HG03064 (cell line): Measurements from ENCODE around the gene TCF4.
A peak's percentile ranks its signal among the peaks of the same experiment; 100 is the strongest.
"Not testable (repeated sequence)": the region's sequence is repeated elsewhere in the genome, so short reads cannot be mapped to it uniquely, and the experiment has no call there.

ENCODE experiments used
- ATAC-seq: cut with Tn5 transposase; IDR thresholded peaks from one replicate; pipeline ENCODE4 v1.9.1; 2021; ENCODE audit warnings: low read depth; ENCODE audit not compliant: unreplicated experiment

Gene TCF4

GRCh38 chr18:55483266-55483871, 104.6 kb downstream of the TCF4 start:
- ATAC-seq, result no peak

DNA sequence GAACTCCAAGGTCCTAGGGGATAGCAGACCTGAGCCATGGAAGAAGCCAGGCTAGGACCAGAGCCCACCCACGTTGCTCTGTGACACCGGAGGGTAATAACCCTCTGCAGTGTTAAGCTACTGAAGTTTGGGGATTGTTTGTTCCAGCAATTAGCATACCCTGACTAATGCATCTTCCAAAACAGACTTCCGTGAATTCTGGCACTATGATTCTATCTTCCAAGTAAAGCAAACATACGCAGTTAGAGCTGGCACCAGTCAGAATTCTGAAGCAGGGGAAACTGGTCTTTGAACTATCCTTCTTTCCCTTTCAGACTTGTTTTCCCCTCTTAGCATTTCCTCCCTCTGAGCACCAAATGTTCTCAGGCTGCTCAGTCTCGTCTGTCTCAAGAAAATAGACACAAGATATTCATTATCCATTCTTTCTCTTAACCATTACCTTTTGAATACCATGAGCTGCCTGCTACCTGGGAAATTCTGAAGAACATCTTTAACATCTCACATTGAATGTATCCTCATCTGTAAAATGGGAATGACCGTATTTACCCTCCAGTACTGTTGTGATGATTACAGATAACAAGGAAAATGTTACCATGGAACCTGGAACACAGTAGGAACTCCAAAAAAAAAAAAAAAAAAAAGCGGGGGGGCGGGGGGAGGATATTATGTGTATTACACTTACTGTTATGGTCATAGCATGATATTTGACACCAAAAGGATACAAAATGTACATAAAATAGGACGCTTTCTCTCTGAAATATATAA, 108.2 kb downstream of the TCF4 start:
- no peak for ATAC-seq

DNA sequence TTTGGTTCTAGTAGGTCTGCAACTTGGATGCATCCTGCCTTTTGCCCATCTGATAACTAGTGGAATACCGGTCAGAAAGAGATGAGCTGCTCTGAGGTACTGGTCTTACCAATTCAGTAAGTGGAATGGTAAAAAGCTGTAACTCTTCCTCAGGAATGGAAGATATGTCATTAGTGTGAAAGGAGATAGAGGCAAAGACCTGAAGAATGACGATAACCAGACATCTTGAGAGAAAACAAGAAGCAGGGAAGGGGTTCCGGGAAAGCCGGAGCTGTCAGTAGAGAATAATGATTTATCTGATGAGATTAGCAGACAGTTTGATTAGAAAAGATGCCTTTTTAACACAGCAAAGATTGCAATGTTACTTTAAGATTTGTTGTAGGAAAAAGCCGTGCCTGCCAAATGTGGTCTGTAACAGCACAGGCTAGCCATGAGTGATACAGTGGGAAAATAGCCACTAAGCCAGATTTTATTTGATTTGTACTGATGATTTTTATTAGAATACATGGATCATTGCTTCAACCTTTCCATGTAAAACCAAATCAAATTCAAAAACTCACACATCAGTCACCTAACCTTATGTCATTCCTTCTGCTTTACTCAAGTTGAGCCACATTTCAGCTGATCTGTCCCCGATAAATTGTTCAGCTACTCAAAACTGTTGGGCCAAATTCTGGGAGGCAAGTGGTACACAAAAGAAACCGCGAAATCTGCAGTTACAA, 110.0 kb downstream of the TCF4 start:
- ATAC-seq, result no peak

- peak; percentile 71 for ATAC-seq
These were observed 110.5 kb downstream of the TCF4 start for GRCh38 chr18:55477499-55477859.

- ATAC-seq, result no peak
These were observed 112.1 kb downstream of the TCF4 start for GRCh38 chr18:55475916-55476315.

- no peak for ATAC-seq
These were observed 112.5 kb downstream of the TCF4 start for GRCh38 chr18:55475467-55475866.

- ATAC-seq, result no peak
These were observed 114.4 kb downstream of the TCF4 start for GRCh38 chr18:55473560-55473959.

- ATAC-seq, result no peak
These were observed 114.9 kb downstream of the TCF4 start for GRCh38 chr18:55473058-55473457.

- ATAC-seq, result no peak
These were observed 117.2 kb downstream of the TCF4 start for GRCh38 chr18:55470826-55471225.

DNA sequence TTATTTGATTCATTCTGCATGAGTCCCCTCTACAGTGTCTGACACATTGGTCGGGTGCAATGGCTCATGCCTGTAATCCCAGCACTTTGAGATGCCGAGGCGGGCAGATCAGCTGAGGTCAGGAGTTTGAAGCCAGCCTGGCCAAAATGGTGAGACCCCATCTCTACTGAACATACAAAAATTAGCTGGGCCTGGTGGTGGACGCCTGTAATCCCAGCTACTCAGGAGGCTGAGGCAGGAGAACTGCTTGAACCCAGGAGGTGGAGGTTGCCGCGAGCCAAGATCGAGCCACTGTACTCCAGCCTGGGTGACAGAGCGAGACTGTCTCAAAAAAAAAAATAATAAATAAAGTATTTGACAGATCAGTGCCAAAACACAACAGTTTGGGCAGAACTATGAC, 118.9 kb downstream of the TCF4 start:
- not testable (repeated sequence) for ATAC-seq

DNA sequence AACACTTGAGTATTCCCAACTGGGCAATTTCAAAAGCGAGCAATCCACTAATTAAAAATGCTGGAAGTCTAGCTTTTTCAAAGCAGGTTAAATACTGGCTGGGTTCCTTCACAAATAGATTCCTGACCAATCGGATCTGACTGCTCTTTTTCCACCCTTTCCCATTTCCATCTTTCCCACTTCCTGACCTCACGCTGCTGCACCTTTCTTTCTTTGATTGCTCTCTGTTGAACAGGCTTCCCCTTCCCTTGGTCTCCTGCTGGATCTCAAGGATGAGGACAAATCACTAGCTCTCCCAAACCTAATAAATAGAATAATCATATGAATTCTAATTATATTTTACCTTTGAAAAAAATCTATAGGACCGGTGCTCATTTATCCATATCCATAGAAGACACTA, 121.2 kb downstream of the TCF4 start:
- no peak for ATAC-seq

- no peak for ATAC-seq
These were observed 122.7 kb downstream of the TCF4 start for GRCh38 chr18:55465313-55465712.

- no peak for ATAC-seq
These were observed 123.4 kb downstream of the TCF4 start for GRCh38 chr18:55464581-55464980.

GRCh38 chr18:55462652-55463051, 125.3 kb downstream of the TCF4 start:
- no peak for ATAC-seq

DNA sequence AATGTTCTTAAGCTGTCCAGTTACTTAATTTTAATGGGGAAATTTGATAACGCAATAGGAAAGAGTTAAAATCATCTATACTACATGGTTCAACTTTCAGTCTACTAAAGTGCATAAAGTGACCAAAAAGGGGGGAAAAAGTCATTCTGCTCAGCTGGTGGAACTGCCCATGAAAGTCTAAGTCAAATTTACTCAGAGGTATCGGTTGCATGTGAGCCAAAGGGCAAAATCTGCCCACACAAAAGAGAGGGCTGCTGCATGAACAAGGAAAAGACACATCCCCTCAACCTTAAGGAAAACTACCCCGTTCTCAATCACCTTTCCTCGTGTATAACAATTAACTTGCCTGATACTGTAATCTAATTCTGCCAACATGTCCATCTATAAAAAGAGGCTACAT, 126.1 kb downstream of the TCF4 start:
- ATAC-seq, result no peak

DNA sequence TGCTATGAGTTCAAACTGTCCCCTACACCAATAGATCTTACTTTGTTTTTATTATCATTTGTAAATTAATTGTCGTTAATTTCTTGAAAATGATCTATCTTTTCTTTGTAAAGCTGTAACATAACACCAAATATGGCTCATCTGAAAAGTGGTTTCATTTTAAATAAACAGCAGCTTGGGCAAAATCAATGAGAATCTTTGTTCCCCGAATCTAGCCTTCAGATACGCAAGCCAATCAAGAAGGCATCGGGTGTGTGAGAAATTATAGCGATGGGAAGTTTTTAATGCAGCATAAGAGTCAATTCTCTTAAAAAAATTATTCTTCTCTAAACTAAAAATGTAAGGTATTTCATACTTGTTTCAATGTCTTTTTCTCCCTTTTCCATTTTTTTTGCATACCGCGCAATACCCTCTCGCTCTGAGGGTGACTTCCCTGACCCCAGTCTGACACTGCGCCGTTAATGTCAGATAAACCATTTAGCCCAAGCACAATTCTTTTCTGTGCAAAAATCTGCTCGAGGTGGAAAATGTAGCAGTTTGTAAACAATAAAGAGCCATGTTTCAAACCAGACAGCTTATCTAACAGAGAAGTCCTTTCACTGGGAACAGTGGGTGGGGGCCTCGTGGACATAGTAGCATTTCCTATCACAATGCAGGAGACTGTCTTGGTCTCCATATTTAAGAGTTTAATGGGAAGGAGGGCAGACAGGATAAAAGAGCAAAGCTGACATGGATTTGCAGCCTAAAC, 129.4 kb downstream of the TCF4 start:
- ATAC-seq, result no peak

- ATAC-seq, result no peak
These were observed 131.0 kb downstream of the TCF4 start for GRCh38 chr18:55457028-55457427.

- ATAC-seq, result no peak
These were observed 132.1 kb downstream of the TCF4 start for GRCh38 chr18:55455938-55456337.

DNA sequence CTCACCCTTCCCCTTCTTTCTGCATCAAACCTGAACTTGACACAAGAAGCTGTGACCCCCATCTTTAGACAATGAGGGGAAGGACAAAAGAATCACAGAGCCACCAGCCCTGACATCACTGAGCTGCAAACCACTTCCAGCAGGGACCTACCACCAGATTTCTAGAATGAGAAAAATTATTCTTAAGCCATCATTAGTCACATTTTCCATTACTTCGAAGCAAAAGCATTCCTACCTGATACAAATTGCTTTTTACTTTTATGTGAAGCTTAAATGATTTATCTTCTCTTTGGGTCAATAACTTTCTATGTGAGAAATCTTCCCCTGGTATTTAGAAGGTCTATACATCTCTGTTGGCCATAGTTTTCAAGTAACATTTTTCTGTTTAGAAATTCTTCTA, 134.8 kb downstream of the TCF4 start:
- ATAC-seq, result no peak

DNA sequence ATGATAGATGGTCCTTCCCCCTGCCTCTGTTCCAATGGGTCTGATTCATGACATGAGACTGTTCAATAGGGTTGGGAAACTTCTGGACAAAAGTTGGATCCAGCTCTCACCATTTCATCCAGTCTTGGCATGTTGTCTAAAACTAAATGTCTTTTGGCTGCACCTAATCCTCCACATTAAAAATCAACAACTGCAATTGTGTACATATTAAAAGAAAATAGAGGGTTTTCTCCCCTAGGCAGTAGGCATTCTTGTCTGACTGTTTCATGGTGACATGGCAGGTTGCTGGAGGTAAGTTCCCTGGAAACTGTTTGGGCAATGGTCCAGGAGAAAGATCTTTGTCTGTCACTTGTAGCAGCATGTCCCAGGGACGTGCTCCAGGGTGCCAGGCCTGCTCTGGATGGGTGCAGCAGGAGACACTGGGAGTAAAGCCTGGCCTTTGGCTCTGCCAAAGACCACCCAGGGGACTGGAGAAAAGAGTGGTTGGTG, 135.8 kb downstream of the TCF4 start:
- ATAC-seq, result no peak
